NB4 (cell line): ENCODE measurements around the gene TNRC18.
"Not testable (repeated sequence)": the region's sequence is repeated elsewhere in the genome, so short reads cannot be mapped to it uniquely, and the experiment has no call there.

Experiments
- CTCF ChIP-seq: IDR thresholded peaks from one replicate; pipeline ENCODE4 v1.5.1; 2012; ENCODE audit warnings: low read depth, low read length
- MAX ChIP-seq: IDR thresholded peaks from 2 replicates; pipeline ENCODE4 v1.6.1; 2011; ENCODE audit warnings: low read depth, low read length
- MYC ChIP-seq: IDR thresholded peaks from 2 replicates; pipeline ENCODE4 v1.6.1; 2011; ENCODE audit warnings: low read depth, low read length
- POLR2A ChIP-seq: IDR thresholded peaks from 2 replicates; pipeline ENCODE4 v1.6.1; 2011; ENCODE audit warnings: mild to moderate bottlenecking; ENCODE audit not compliant: insufficient read length; ENCODE audit errors: extremely low read depth

- not testable (repeated sequence) for TF ChIP-seq CTCF, POLR2A, MYC, MAX
Measured at GRCh38 chr7:5305050-5305449, 118.6 kb downstream of the TNRC18 start.
